HEK293 (cell line): ENCODE data around the gene DLX4.

ENCODE experiments used
- YY1 ChIP-seq: fragments of 450-650 bp; formaldehyde crosslinking; IDR thresholded peaks from 2 replicates; pipeline ENCODE4 v1.5.1; 2018; ENCODE audit warnings: missing biosample characterization, missing genetic modification characterization
- ZFP41 ChIP-seq: fragments of 450-650 bp; formaldehyde crosslinking; IDR thresholded peaks from 2 replicates; pipeline ENCODE4 v1.5.1; 2016; ENCODE audit warnings: missing biosample characterization, missing genetic modification characterization, borderline replicate concordance
- ZNF112 ChIP-seq: fragments of 450-650 bp; formaldehyde crosslinking; IDR thresholded peaks from 2 replicates; pipeline ENCODE4 v1.5.0; 2017; ENCODE audit warnings: missing biosample characterization, missing genetic modification characterization
- ZNF350 ChIP-seq: fragments of 450-650 bp; formaldehyde crosslinking; IDR thresholded peaks from 2 replicates; pipeline ENCODE4 v1.5.0; 2017; ENCODE audit warnings: missing biosample characterization, mild to moderate bottlenecking, missing genetic modification characterization
- ZNF423 ChIP-seq: fragments of 450-650 bp; formaldehyde crosslinking; IDR thresholded peaks from 2 replicates; pipeline ENCODE4 v1.5.1; 2016; ENCODE audit warnings: missing biosample characterization, missing genetic modification characterization
- TF ChIP-seq, protein P1 (sequence below): fragments of 450-650 bp; formaldehyde crosslinking; IDR thresholded peaks from 2 replicates; pipeline ENCODE4 v1.5.1; 2016; ENCODE audit warnings: missing biosample characterization, missing genetic modification characterization
- TF ChIP-seq, protein P2 (sequence below): fragments of 450-650 bp; formaldehyde crosslinking; IDR thresholded peaks from 2 replicates; pipeline ENCODE4 v1.5.1; 2016; ENCODE audit warnings: missing biosample characterization, missing genetic modification characterization
- TF ChIP-seq, protein P3 (sequence below): fragments of 450-650 bp; formaldehyde crosslinking; IDR thresholded peaks from 2 replicates; pipeline ENCODE4 v1.5.1; 2016; ENCODE audit warnings: missing biosample characterization, missing genetic modification characterization
- TF ChIP-seq, protein P4 (sequence below): fragments of 450-650 bp; formaldehyde crosslinking; conservative IDR thresholded peaks from 2 replicates; pipeline ENCODE4 v1.5.1; 2016; ENCODE audit warnings: low read depth, missing biosample characterization, missing genetic modification characterization

DNA sequence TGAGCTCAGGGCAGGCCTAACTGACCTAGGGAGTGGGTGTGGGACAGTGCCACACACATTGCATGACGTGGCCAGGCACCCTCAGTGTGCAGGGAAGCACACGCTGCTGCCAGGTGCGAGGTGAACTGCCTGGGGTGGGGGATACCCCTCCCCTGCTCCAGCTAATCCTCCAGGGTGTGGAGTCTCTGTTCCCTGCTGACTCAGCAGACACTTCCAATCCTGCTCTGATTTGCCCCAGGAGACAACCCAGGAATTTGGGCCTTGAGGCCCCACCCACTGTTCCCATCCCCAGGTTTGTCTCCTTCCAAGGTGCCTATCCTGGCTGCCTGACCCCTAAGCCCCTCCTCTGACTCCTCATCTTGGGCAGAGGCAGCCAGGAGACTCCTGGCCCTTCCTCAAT is 15.3 kb downstream of the DLX4 start:
- TF ChIP-seq, protein P1, sequence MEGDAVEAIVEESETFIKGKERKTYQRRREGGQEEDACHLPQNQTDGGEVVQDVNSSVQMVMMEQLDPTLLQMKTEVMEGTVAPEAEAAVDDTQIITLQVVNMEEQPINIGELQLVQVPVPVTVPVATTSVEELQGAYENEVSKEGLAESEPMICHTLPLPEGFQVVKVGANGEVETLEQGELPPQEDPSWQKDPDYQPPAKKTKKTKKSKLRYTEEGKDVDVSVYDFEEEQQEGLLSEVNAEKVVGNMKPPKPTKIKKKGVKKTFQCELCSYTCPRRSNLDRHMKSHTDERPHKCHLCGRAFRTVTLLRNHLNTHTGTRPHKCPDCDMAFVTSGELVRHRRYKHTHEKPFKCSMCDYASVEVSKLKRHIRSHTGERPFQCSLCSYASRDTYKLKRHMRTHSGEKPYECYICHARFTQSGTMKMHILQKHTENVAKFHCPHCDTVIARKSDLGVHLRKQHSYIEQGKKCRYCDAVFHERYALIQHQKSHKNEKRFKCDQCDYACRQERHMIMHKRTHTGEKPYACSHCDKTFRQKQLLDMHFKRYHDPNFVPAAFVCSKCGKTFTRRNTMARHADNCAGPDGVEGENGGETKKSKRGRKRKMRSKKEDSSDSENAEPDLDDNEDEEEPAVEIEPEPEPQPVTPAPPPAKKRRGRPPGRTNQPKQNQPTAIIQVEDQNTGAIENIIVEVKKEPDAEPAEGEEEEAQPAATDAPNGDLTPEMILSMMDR (tag by site-specific recombination), result no peak
- TF ChIP-seq, protein P2, sequence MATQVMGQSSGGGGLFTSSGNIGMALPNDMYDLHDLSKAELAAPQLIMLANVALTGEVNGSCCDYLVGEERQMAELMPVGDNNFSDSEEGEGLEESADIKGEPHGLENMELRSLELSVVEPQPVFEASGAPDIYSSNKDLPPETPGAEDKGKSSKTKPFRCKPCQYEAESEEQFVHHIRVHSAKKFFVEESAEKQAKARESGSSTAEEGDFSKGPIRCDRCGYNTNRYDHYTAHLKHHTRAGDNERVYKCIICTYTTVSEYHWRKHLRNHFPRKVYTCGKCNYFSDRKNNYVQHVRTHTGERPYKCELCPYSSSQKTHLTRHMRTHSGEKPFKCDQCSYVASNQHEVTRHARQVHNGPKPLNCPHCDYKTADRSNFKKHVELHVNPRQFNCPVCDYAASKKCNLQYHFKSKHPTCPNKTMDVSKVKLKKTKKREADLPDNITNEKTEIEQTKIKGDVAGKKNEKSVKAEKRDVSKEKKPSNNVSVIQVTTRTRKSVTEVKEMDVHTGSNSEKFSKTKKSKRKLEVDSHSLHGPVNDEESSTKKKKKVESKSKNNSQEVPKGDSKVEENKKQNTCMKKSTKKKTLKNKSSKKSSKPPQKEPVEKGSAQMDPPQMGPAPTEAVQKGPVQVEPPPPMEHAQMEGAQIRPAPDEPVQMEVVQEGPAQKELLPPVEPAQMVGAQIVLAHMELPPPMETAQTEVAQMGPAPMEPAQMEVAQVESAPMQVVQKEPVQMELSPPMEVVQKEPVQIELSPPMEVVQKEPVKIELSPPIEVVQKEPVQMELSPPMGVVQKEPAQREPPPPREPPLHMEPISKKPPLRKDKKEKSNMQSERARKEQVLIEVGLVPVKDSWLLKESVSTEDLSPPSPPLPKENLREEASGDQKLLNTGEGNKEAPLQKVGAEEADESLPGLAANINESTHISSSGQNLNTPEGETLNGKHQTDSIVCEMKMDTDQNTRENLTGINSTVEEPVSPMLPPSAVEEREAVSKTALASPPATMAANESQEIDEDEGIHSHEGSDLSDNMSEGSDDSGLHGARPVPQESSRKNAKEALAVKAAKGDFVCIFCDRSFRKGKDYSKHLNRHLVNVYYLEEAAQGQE (tag by site-specific recombination), result no peak
- no peak for TF ChIP-seq ZNF350 (tag by site-specific recombination)
- no peak for TF ChIP-seq ZNF112 (tag by site-specific recombination)
- TF ChIP-seq ZNF423 (tag by site-specific recombination), result no peak
- TF ChIP-seq, protein P3, sequence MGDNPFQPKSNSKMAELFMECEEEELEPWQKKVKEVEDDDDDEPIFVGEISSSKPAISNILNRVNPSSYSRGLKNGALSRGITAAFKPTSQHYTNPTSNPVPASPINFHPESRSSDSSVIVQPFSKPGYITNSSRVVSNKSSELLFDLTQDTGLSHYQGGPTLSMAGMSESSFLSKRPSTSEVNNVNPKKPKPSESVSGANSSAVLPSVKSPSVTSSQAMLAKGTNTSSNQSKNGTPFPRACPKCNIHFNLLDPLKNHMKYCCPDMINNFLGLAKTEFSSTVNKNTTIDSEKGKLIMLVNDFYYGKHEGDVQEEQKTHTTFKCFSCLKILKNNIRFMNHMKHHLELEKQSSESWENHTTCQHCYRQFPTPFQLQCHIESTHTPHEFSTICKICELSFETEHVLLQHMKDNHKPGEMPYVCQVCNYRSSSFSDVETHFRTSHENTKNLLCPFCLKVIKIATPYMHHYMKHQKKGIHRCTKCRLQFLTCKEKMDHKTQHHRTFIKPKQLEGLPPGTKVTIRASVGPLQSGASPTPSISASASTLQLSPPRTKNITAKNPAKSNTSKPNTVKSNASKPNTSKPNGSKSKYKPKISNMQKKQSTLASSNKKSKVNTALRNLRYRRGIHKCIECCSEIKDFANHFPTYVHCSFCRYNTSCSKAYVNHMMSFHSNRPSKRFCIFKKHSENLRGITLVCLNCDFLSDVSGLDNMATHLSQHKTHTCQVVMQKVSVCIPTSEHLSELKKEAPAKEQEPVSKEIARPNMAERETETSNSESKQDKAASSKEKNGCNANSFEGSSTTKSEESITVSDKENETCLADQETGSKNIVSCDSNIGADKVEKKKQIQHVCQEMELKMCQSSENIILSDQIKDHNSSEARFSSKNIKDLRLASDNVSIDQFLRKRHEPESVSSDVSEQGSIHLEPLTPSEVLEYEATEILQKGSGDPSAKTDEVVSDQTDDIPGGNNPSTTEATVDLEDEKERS (tag by site-specific recombination), result no peak
- no peak for TF ChIP-seq YY1 (tag by site-specific recombination)
- no peak for TF ChIP-seq ZFP41 (tag by site-specific recombination)
- TF ChIP-seq, protein P4, sequence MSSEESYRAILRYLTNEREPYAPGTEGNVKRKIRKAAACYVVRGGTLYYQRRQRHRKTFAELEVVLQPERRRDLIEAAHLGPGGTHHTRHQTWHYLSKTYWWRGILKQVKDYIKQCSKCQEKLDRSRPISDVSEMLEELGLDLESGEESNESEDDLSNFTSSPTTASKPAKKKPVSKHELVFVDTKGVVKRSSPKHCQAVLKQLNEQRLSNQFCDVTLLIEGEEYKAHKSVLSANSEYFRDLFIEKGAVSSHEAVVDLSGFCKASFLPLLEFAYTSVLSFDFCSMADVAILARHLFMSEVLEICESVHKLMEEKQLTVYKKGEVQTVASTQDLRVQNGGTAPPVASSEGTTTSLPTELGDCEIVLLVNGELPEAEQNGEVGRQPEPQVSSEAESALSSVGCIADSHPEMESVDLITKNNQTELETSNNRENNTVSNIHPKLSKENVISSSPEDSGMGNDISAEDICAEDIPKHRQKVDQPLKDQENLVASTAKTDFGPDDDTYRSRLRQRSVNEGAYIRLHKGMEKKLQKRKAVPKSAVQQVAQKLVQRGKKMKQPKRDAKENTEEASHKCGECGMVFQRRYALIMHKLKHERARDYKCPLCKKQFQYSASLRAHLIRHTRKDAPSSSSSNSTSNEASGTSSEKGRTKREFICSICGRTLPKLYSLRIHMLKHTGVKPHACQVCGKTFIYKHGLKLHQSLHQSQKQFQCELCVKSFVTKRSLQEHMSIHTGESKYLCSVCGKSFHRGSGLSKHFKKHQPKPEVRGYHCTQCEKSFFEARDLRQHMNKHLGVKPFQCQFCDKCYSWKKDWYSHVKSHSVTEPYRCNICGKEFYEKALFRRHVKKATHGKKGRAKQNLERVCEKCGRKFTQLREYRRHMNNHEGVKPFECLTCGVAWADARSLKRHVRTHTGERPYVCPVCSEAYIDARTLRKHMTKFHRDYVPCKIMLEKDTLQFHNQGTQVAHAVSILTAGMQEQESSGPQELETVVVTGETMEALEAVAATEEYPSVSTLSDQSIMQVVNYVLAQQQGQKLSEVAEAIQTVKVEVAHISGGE (tag by site-specific recombination), result no peak
